Right kidney (tissue), 1 donor: Measurements from ENCODE around the gene ALDH1B1.

Experiments used
- DNase-seq: peaks from one replicate; pipeline ENCODE4 v3.0.0-alpha.2; 2016

Gene ALDH1B1

GRCh38 chr9:38439291-38439915, 46.9 kb downstream of the ALDH1B1 start:
- no peak for DNase-seq

DNA sequence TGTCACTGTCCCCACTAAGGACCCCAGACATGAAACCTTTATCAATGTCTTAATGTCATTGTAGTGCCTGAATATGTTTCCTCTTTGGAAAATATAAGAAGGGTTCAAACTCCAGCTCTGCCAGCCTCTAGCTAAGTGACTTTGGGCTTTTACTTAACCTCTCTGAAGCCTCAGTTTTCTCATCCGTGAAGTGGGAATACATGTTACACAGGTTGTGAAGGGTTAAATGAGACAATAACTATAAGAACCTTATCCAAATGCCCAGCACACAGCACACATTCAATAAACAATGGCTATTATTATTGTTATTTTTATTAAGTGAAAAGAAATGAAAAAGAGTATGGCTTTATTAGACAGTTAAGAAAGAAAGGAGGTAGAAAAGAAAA, 47.4 kb downstream of the ALDH1B1 start:
- no peak for DNase-seq

GRCh38 chr9:38440516-38440915, 48.0 kb downstream of the ALDH1B1 start:
- DNase-seq: no peak

- no peak for DNase-seq
Observed at GRCh38 chr9:38441347-38442085, 49.0 kb downstream of the ALDH1B1 start.

DNA sequence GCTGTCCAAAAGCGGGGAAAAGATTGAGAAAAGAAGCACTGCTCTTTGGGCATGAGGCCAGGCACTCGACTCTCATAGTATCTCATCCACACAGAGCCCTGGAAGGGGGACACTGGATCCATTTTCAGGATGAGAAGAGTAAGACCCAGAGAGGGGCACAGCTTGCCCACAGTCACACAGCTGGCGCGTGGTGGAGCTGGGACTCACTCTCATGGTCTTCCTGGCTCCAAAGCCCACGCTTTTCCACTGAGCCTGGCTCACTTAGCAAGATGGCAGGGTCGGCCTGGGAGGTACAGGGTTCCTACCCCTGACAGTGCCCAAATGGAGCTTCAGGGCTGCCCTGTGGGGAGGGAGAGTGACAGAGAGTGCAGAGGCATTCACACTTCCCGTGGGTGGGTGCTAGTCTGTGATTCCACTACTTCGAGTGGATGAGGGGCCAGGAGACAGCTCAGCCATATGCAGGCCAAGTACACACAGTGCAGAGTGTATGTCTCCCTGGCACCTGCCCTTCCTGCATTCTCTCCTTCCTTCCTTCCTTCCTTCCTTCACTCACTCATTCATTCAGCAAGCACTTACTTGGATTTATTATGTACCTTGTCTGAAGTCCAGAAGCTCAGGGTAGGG, 50.1 kb downstream of the ALDH1B1 start:
- no peak for DNase-seq

DNA sequence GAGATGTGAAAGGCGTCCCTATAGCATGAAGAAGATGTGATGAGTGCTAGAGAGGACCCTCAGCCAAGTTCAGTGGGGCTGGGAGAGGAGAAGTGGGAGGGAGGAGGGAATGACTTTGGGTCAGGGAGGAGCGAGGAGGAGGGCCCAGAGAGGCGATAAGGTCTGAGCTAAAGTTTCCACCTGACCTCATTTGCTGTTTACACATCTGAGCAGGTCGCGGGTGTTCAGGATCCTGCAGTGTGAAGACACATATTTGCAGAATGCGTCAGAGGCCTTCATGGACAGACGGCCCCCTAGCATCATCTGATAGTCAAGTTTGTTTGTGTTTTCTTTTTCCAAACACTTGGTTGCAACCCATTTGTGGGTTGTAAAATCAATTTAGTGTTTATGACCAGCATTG, 50.7 kb downstream of the ALDH1B1 start:
- no peak for DNase-seq

DNA sequence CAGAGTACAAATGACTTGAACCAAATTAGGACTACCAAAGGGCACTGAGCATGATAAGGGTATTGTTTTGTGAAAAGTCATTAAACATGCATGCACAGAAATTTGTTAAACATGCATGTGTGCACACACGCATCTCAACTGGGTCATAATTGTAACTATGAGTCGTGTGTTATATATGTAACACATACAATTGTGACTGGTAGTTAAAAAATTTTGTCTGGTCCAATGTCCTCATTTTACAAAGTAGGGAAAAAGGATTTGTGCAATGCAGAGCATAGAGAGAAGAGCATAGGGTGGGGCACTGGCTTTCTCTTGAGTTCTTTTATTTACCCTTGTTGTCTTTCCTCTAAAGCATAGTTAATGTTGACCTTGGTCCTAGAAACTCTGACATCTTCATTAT, 51.1 kb downstream of the ALDH1B1 start:
- no peak for DNase-seq

GRCh38 chr9:38445154-38446043, 52.9 kb downstream of the ALDH1B1 start:
- no peak for DNase-seq

DNA sequence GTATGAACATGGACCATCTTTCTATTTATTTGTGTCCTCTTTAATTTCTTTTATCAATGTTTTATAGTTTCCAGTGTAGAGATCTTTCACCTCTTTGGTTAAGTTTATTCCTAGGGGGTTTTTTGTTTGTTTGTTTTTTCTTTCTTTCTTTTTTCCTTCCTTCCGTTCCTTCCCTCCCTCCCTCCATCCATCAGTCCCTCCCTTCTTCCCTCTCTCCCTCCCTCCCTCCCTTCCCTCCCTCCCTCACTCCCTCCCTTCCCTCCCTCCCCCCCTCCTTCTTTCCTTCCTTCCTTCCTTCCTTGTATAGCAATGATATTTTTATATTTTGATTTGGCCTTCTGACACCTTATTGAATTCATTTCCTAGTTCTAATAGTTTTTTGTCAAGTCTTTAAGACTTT, 55.2 kb downstream of the ALDH1B1 start:
- DNase-seq: no peak
